Fibroblast of pulmonary artery (primary cell): ENCODE measurements around the gene HBZ.
A peak's percentile ranks its signal among the peaks of the same experiment; 100 is the strongest.
"Not testable (repeated sequence)": the region's sequence is repeated elsewhere in the genome, so short reads cannot be mapped to it uniquely, and the experiment has no call there.

Source experiments
- DNase-seq: peaks from one replicate; pipeline ENCODE4 v3.0.0-alpha.2; 2010; ENCODE audit warnings: low read depth
- H3K4me3 ChIP-seq: replicated peaks from 2 replicates; pipeline ENCODE4 v1.5.1; 2011; ENCODE audit warnings: low read depth, mild to moderate bottlenecking, control low read depth, low read length, moderate library complexity
- TF ChIP-seq, protein P1 (sequence below): IDR thresholded peaks from 2 replicates; pipeline ENCODE4 v1.5.1; 2011; ENCODE audit warnings: mild to moderate bottlenecking, control low read depth, low read length, inconsistent platforms; ENCODE audit errors: missing control alignments

HBZ gene

DNA sequence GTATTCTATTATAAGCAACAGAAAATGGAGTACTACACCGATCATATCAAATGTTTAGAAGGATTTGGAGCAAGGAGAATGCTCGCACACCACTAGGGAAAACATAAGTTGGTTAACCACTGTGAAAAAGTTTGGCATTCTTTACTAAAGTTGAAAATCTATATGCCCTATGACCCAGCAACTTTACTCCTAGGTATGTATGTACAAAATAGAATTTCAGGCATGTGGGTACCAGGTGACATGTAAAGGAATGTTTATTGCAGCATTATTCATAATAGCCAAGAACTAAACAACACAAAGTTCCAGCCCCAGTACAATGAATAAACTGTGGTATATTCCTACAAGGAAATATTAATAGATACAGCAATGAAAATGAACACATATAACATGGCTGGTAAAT lies 5.8 kb upstream of the HBZ start:
- no peak for DNase-seq
- TF ChIP-seq, protein P1, sequence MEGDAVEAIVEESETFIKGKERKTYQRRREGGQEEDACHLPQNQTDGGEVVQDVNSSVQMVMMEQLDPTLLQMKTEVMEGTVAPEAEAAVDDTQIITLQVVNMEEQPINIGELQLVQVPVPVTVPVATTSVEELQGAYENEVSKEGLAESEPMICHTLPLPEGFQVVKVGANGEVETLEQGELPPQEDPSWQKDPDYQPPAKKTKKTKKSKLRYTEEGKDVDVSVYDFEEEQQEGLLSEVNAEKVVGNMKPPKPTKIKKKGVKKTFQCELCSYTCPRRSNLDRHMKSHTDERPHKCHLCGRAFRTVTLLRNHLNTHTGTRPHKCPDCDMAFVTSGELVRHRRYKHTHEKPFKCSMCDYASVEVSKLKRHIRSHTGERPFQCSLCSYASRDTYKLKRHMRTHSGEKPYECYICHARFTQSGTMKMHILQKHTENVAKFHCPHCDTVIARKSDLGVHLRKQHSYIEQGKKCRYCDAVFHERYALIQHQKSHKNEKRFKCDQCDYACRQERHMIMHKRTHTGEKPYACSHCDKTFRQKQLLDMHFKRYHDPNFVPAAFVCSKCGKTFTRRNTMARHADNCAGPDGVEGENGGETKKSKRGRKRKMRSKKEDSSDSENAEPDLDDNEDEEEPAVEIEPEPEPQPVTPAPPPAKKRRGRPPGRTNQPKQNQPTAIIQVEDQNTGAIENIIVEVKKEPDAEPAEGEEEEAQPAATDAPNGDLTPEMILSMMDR: no peak
- H3K4me3 ChIP-seq: no peak overlapping the region

DNA sequence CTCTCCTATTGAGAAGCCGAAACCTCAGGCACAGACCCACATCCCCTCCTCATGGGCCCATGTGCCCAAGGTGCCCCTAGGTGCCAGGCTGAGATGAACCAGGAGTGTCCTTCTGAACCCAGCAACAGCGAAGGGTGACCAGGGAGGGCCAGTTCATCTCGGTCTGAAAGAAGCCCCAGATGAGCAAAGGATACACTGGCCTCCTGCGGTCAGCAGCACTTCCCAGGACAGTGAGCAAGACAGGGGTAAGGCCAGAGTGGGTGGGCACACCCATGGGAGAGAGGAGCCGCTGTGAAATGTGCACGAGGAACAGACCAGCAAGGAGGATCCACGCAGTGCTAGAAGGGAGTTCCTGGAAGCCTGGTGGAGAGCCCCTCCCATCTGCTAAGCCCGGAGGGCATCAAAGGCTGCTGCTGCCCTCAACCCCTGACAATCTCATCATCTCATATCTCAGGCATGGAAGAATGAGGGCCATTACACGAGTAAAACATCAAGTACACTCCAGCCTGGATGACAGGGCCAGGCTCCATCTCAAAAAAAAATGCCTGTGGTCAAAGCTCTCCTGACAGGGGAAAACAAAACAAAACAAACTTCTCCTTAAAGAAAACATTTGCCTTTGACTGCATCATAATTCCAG lies 3.3 kb upstream of the HBZ start:
- no peak overlapping the region for H3K4me3 ChIP-seq
- no peak for DNase-seq
- TF ChIP-seq, protein P1: no peak

DNA sequence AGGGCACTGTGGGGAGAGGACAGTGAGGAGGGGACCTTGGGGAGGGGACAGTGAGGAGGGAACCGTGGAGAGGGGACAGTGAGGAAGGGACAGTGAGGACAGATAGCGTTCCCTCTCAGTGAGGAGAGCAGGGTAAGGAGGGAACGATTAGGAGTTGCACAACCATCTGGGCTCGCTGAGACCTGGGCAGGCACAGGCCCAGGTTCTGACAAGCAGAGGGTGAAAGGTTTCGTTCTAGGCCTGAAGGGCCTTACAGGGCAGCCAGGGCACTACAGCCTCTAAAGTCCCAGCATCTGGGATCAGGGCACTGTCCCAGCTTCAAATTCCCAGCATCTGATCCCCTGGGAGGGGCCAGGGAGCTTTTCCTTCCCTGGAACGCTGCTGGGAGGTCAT lies 681 bp downstream of the HBZ start:
- DNase-seq, H3K4me3 ChIP-seq: not testable (repeated sequence)

DNA sequence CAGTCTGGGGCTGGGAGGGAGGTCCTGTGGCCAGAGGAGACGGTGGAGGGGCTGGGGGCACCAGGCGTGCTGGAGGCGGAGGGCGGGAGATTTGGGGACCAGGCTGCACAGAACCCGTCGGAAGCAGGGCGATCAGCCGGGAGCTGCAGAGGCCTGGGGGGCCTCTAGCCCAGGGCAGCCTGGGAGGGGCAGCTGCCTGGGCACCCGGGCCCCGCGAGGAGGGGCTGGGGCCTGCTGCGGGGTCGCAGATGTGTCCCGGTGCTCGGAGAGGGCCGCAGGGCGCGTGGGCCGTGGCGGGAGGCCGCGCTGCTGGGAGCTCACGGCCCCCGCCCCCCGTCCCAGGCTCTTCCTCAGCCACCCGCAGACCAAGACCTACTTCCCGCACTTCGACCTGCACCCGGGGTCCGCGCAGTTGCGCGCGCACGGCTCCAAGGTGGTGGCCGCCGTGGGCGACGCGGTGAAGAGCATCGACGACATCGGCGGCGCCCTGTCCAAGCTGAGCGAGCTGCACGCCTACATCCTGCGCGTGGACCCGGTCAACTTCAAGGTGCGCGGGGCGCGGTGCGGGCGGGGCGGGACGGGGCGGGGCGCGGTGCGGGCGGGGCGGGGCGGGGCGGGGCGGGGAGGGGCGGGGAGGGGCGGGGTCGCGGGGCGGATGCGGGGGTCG lies 1.2 kb downstream of the HBZ start:
- DNase-seq, H3K4me3 ChIP-seq: not testable (repeated sequence)

DNA sequence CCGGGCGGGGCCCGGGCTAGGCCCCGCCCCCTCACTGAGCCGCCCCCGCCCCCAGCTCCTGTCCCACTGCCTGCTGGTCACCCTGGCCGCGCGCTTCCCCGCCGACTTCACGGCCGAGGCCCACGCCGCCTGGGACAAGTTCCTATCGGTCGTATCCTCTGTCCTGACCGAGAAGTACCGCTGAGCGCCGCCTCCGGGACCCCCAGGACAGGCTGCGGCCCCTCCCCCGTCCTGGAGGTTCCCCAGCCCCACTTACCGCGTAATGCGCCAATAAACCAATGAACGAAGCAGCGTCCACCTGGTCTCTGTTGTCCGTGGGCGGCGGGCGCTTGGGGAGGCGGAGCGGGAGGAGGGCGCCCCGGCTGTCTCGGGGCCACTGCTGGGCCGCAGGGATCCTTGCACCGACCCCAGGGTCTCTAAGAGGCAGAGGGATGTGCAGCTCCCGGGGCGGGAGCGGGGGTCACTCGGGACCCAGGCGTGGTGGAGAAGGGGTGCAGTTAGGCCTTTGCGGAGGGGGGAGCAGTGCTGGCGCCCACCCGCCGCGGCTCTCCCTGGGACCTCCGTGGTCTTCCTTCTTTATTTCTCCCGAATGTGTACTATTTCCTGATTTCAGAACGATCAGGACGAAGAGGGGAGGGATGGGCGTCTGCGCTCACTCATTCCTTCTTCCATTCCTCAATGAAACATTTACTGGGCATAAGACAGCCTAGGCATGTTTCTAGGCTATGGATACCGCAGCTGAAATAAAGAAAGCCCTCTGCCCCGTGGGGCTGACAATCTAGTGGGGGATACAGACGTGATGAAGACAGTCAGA lies 2.0 kb downstream of the HBZ start:
- peak; percentile 30 for DNase-seq
- TF ChIP-seq, protein P1: no peak
- H3K4me3 ChIP-seq: peak overlapping the region; percentile 51

DNA sequence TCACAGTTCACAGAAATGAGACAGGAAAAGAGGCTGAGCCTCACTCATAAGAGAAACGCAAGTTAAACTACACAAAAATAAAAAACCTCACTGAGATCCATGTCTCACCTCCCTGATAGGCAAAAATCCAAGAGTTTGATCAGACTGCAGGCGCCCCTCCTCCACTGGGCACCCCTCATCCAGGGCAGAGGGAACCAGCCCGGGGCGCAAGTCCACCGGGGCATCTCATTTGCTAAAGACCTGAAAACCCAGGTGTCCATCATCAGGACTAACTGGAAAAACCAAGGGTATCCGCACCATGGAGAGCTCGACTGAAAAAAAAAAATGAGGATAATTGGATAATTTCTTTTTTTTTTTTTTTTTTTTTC lies 2.6 kb downstream of the HBZ start:
- TF ChIP-seq, protein P1: no peak
- H3K4me3 ChIP-seq: no peak overlapping the region
- no peak for DNase-seq

DNA sequence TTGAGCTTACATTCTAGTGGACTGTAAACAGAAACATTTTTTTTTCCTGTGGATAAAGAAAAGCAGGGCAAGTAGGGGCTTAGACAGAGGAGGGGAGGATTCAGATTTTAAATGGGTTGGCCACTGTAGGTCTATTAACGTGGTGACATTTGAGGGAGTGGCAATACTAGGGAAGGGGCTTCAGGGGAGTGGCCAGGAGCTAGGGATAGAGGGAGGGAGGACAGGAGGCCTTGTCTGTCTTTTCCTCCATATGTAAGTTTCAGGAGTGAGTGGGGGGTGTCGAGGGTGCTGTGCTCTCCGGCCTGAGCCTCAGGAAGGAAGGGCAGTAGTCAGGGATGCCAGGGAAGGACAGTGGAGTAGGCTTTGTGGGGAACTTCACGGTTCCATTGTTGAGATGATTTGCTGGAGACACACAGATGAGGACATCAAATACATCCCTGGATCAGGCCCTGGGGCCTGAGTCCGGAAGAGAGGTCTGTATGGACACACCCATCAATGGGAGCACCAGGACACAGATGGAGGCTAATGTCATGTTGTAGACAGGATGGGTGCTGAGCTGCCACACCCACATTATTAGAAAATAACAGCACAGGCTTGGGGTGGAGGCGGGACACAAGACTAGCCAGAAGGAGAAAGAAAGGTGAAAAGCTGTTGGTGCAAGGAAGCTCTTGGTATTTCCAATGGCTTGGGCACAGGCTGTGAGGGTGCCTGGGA lies 6.8 kb downstream of the HBZ start:
- DNase-seq: no peak
- H3K4me3 ChIP-seq: no peak overlapping the region
- TF ChIP-seq, protein P1: no peak

DNA sequence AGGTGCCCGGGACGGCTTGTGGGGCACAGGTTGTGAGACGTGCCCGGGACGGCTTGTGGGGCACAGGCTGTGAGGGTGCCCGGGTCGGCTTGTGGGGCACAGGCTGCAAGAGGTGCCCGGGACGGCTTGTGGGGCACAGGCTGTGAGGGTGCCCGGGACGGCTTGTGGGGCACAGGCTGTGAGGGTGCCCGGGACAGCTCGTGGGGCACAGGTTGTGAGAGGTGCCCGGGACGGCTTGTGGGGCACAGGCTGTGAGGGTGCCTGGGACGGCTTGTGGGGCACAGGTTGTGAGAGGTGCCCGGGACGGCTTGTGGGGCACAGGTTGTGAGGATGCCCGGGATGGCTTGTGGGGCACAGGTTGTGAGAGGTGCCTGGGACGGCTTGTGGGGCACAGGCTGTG lies 7.8 kb downstream of the HBZ start:
- H3K4me3 ChIP-seq: not testable (repeated sequence)

More for the DNA sequence above, 7.8 kb downstream of the HBZ start:
- DNase-seq: not testable (repeated sequence)
